ENCODE data around the gene CHMP1A. TPM values are rescaled to one million over a fixed set of nuclear protein-coding genes. Genes with fewer than 3 reads are reported as not detected.

The CHMP1A gene
- total and polyA plus RNA-seq, 2 experiments from 2014 or later = 86.2 to 87.5 TPM

DNA sequence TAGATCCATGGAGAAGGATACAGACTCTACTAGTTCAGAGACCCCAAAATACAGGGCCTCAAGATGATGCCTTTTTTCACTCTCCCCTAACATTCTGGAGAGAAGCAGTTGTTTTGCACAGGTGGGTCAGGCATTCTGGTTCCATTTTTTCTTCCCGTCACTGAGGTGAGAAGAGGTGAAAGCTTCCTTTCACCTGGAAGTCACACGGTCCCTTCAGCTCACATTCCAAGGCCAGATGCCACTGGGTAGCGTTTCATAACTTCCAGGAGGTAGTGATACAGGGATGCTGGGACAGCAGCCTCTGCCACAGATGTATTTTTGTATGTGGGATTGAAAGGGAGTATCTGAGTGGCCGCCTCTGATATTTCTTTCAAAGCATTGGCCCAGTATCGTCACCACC lies 30.9 kb upstream of the CHMP1A start:
- DNase-seq (ENCODE audit: low read depth in 1 of 2, low spot score in 1 of 2) = no peak
- H3K36me3 ChIP-seq = peaks cover 5% of the 10 kb centered on the region
- H3K27me3 ChIP-seq = no peaks in the 10 kb centered on the region
- peaks cover 7% of the 10 kb centered on the region for H3K4me1 ChIP-seq (ENCODE audit: low read depth)
- no peaks in the 10 kb centered on the region for H3K9me3 ChIP-seq (ENCODE audit: low read depth)
- no peak overlapping the region for H3K4me3 ChIP-seq
- TF ChIP-seq, protein P1, sequence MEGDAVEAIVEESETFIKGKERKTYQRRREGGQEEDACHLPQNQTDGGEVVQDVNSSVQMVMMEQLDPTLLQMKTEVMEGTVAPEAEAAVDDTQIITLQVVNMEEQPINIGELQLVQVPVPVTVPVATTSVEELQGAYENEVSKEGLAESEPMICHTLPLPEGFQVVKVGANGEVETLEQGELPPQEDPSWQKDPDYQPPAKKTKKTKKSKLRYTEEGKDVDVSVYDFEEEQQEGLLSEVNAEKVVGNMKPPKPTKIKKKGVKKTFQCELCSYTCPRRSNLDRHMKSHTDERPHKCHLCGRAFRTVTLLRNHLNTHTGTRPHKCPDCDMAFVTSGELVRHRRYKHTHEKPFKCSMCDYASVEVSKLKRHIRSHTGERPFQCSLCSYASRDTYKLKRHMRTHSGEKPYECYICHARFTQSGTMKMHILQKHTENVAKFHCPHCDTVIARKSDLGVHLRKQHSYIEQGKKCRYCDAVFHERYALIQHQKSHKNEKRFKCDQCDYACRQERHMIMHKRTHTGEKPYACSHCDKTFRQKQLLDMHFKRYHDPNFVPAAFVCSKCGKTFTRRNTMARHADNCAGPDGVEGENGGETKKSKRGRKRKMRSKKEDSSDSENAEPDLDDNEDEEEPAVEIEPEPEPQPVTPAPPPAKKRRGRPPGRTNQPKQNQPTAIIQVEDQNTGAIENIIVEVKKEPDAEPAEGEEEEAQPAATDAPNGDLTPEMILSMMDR (IDR thresholded peaks at IDR 0.05; ENCODE audit: low read depth, low read length) = no peak
- H3K27ac ChIP-seq = no peak overlapping the region

DNA sequence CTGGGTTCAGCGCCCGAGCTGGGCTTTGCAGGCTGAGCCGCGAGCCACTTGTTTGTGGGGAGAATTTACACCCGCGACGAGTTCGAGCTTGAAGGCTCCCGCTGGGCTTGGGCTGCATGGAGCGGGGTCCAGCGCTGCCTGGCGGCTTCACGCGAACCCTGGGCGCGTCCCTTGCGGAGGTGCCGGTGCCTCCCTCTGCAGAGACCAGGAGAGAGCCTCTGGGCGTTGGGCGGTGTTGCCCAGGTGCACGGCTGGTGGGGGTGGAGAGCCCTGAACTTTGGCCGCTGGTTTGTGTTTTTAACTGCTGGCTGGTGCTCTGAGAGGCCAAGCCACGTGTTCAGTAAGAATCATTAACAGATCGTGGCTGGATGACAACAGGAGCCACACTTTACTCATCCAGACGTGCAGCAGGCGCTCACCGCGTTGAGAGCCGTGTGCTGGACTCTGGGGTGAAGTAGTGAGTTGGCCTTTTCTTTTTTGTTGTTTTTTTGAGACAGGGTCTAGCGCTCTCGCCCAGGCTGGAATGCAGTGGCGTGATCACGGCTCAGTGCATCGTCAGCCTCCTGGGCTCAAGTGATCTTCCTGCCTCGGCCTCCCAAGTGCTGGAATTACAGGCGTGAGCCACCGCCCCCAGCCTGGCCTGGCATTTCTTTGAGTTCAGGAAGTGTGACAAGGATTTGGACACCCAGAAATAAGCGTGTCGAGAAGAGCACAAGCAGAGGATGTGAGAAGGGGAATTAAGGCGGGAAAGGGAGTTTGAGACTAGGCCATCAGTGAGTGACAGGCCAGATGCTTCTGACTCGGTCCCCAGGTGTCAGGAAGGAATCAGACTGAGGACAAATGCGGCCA lies 29.8 kb upstream of the CHMP1A start:
- DNase-seq (ENCODE audit: low read depth in 1 of 2, low spot score in 1 of 2) = peak in 1 of 2 donors; percentile 28
- no peaks in the 10 kb centered on the region for H3K9me3 ChIP-seq (ENCODE audit: low read depth)
- peak overlapping the region; percentile 83 for H3K4me3 ChIP-seq
- peaks cover 7% of the 10 kb centered on the region for H3K4me1 ChIP-seq (ENCODE audit: low read depth)
- H3K27me3 ChIP-seq = no peaks in the 10 kb centered on the region
- H3K27ac ChIP-seq = peak overlapping the region; percentile 80
- TF ChIP-seq, protein P1 (IDR thresholded peaks at IDR 0.05; ENCODE audit: low read depth, low read length) = no peak
- H3K36me3 ChIP-seq = peaks cover 2% of the 10 kb centered on the region

DNA sequence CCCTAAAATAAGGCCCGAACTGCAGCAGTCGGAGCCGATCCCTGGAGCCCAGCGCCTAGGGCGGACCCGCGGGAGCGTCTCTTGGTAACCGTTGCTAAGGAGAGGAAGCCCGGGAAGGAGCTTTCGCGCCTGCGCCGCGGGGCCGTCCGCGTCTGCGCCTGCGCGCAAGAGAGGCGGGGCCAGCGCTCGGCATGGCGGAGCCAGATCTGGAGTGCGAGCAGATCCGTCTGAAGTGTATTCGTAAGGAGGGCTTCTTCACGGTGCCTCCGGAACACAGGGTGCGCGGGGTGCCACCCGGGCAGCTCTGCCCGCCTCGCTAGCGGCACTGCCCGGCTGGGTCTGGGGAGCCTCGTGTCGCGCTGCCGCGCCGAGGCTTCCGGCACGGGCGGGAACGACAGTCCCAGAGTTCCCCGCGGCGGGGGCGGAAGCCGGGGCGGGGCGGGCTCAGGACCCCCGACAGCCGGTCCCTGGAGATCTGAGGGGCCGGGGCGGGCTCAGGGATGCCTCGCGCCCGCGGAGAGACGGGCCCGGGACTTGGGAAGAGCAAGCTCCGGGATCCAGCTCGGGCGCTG lies 29.1 kb upstream of the CHMP1A start, which contains the start of gene CDK10:
TSS of gene CDK10 (plus strand) at position 170 of the 572 bp plus-strand sequence. CDS start at position 192, 22 bp downstream.
- Histone ChIP-seq H3K4me1 (ENCODE audit: low read depth) (peaks cover 7% of the 10 kb centered on the region), H3K9me3 (ENCODE audit: low read depth) (no peaks in the 10 kb centered on the region), H3K27me3 (no peaks in the 10 kb centered on the region), H3K36me3 (no peaks in the 10 kb centered on the region), H3K4me3 (peak within 1 kb of the TSS; percentile 83), H3K27ac (peak within 1 kb of the TSS; percentile 80)
- TF ChIP-seq, protein P1 (IDR thresholded peaks at IDR 0.05; ENCODE audit: low read depth, low read length) = no peak
- peak; percentile 91 to 93 for DNase-seq (ENCODE audit: low read depth in 1 of 2, low spot score in 1 of 2)

DNA sequence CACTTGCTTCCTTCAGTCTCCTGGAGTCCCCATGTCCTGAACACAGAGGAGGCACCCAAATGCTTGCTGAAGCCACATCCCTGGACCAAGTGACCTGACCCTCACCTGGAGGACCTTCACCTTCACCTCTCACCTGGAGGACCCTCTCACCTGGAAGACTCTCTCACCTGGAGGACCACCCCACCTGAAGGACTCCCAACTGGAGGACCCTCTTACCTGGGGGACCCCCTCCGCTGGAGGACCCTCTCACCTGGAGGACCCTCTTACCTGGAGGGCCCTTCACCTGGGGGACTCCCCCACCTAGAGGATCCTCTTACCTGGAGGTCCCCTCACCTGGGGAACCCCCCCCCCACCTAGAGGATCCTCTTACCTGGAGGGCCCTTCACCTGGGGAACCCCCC lies 28.4 kb upstream of the CHMP1A start:
- Histone ChIP-seq H3K4me3 (no peak overlapping the region), H3K27me3 (no peaks in the 10 kb centered on the region), H3K36me3 (no peaks in the 10 kb centered on the region), H3K9me3 (ENCODE audit: low read depth) (no peaks in the 10 kb centered on the region), H3K27ac (no peak overlapping the region), H3K4me1 (ENCODE audit: low read depth) (peaks cover 7% of the 10 kb centered on the region)
- TF ChIP-seq, protein P1 (IDR thresholded peaks at IDR 0.05; ENCODE audit: low read depth, low read length) = no peak
- no peak for DNase-seq (ENCODE audit: low read depth in 1 of 2, low spot score in 1 of 2)

DNA sequence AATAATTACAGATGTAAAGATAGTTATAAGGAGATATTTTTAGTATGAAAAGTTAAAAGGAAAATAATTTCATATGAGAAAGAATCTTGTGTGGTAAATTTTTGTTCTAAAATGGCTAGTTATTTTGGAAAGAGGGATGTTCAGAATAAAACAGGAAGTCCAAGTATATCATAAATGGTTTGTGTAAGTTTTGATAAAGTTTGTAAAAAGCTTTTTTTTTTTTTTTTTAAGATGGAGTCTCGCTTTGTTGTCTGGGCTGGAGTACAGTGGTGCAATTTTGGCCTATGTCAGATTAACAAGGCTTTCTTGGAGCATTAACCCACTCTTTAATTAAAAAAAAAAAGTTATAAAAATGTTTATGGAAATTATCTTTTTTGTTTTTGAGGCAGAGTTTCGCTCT lies 20.8 kb upstream of the CHMP1A start:
- TF ChIP-seq, protein P1 (IDR thresholded peaks at IDR 0.05; ENCODE audit: low read depth, low read length) = no peak
- no peaks in the 10 kb centered on the region for H3K27me3 ChIP-seq
- DNase-seq (ENCODE audit: low read depth in 1 of 2, low spot score in 1 of 2) = no peak
- no peaks in the 10 kb centered on the region for H3K9me3 ChIP-seq (ENCODE audit: low read depth)
- H3K36me3 ChIP-seq = no peaks in the 10 kb centered on the region
- H3K4me3 ChIP-seq = no peak overlapping the region
- H3K27ac ChIP-seq = no peak overlapping the region
- H3K4me1 ChIP-seq (ENCODE audit: low read depth) = no peaks in the 10 kb centered on the region

Data from cardiac muscle cell (in vitro differentiated cells and primary cell).